Left ventricle myocardium inferior (tissue), 1 donor: ENCODE measurements around the gene SPTBN4. TPM values are rescaled to one million over a fixed set of nuclear protein-coding genes. Genes with fewer than 3 reads are reported as not detected.
A peak's percentile ranks its signal among the peaks of the same experiment; 100 is the strongest.

Experiments used
- DNase-seq: peaks from one replicate; pipeline ENCODE4 v3.0.0-alpha.2; 2020
- H3K27ac ChIP-seq: fragments of 200-600 bp; replicated peaks from 2 replicates; pipeline ENCODE4 v1.8.0; 2021
- H3K27me3 ChIP-seq: fragments of 200-600 bp; 2 replicates; pipeline ENCODE4 v1.8.0; 2021; ENCODE audit warnings: low read depth
- H3K36me3 ChIP-seq: fragments of 200-600 bp; 2 replicates; pipeline ENCODE4 v1.8.0; 2021
- H3K4me1 ChIP-seq: fragments of 200-600 bp; 2 replicates; pipeline ENCODE4 v1.8.0; 2021
- H3K4me3 ChIP-seq: fragments of 200-600 bp; 2 replicates; pipeline ENCODE4 v1.8.0; 2021; ENCODE audit warnings: mild to moderate bottlenecking, moderate library complexity
- H3K9me3 ChIP-seq: fragments of 200-600 bp; replicated peaks from 2 replicates; pipeline ENCODE4 v1.8.0; 2021
- CTCF ChIP-seq: fragments of 200-600 bp; IDR thresholded peaks from 2 replicates; pipeline ENCODE4 v1.8.0; 2021; ENCODE audit warnings: antibody characterized with exemption, mild to moderate bottlenecking, borderline replicate concordance
- intact Hi-C: fragments of 100-400 bp; cut with micrococcal nuclease; formaldehyde crosslinking; loops from one replicate; pipeline ENCODE4 v1.11.0; 2022
- total RNA-seq: library from RNA; stranded (reverse); fragmentation: NEBNext Ultra II Directional; extraction: Animal tissue kit (Norgen Biotek cat#: 25700); gene quantifications from one replicate; pipeline ENCODE4 v1.2.1, GENCODE V29; 2021
- donor health status: DM: no; HTN: yes; CAD: no; lungs with severe emphysema.

SPTBN4 gene
- total RNA-seq, 1 donor from 2014 or later = 6.1 TPM

GRCh38 chr19:40604647-40605215 is 137.9 kb downstream of the SPTBN4 start:
- DNase-seq = no peak
- Histone ChIP-seq H3K27me3 (no peaks in the 10 kb centered on the region), H3K27ac (peak overlapping the region; percentile 93), H3K36me3 (no peaks in the 10 kb centered on the region), H3K4me1 (peaks cover 86% of the 10 kb centered on the region), H3K9me3 (no peaks in the 10 kb centered on the region), H3K4me3 (peak overlapping the region; percentile 85)
- TF ChIP-seq CTCF = no peak
- intact Hi-C loops = no loop called here

- Histone ChIP-seq H3K4me1 (peaks cover 86% of the 10 kb centered on the region), H3K4me3 (peak overlapping the region; percentile 85), H3K36me3 (no peaks in the 10 kb centered on the region), H3K27me3 (no peaks in the 10 kb centered on the region), H3K9me3 (no peaks in the 10 kb centered on the region), H3K27ac (peak overlapping the region; percentile 93)
- peak; percentile 34 for TF ChIP-seq CTCF
- intact Hi-C loops = no loop called here
- peak; percentile 72 for DNase-seq
These were observed 138.6 kb downstream of the SPTBN4 start for GRCh38 chr19:40605216-40605971.

- Histone ChIP-seq H3K27me3 (no peaks in the 10 kb centered on the region), H3K4me1 (peaks cover 82% of the 10 kb centered on the region), H3K36me3 (no peaks in the 10 kb centered on the region), H3K27ac (peak overlapping the region; percentile 93), H3K4me3 (no peak overlapping the region), H3K9me3 (no peaks in the 10 kb centered on the region)
- intact Hi-C loops = no loop called here
- no peak for DNase-seq
- TF ChIP-seq CTCF = no peak
These were observed 140.8 kb downstream of the SPTBN4 start for GRCh38 chr19:40607311-40608239.

GRCh38 chr19:40608240-40608621 is 141.4 kb downstream of the SPTBN4 start:
- H3K27ac ChIP-seq = peak overlapping the region; percentile 93
- TF ChIP-seq CTCF = no peak
- intact Hi-C loops = no loop called here
- H3K9me3 ChIP-seq = no peaks in the 10 kb centered on the region
- H3K27me3 ChIP-seq = no peaks in the 10 kb centered on the region
- no peaks in the 10 kb centered on the region for H3K36me3 ChIP-seq
- no peak for DNase-seq
- peaks cover 79% of the 10 kb centered on the region for H3K4me1 ChIP-seq
- no peak overlapping the region for H3K4me3 ChIP-seq

GRCh38 chr19:40608957-40609356 is 142.2 kb downstream of the SPTBN4 start:
- no peaks in the 10 kb centered on the region for H3K36me3 ChIP-seq
- no peaks in the 10 kb centered on the region for H3K9me3 ChIP-seq
- H3K4me3 ChIP-seq = peak overlapping the region; percentile 57
- TF ChIP-seq CTCF = no peak
- peaks cover 80% of the 10 kb centered on the region for H3K4me1 ChIP-seq
- peak overlapping the region; percentile 90 for H3K27ac ChIP-seq
- intact Hi-C loops = no loop called here
- no peak for DNase-seq
- no peaks in the 10 kb centered on the region for H3K27me3 ChIP-seq
